ENCODE measurements around the gene VAMP4.

Gene VAMP4

DNA sequence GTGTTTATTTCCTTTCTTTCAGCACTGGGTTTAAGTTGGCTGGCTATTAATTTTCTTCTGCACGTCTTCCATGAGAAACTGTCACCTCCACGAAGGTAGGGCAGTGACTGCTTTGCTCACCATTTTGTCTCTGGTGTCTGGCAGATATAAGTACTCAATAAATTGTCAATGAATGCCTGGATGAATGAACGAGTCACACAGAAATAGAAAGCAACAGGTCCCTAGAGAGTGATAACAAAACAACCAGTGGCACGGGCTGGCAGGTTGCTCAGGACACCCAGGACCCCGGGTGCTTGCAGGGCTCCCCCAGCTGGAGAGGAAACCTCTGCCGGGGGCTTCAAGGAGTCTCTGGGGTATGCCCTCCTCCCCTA lies 86.1 kb downstream of the VAMP4 start:
- Histone ChIP-seq H3K27ac (ENCODE audit: low read depth in 2 of 2, low read length in 2 of 2) (peak overlapping the region in 1 of 2 donors; percentile 35), H3K36me3 (ENCODE audit: control insufficient read depth in 2 of 2, insufficient read depth in 2 of 2, low read length in 2 of 2) (no peaks in the 10 kb centered on the region), H3K4me1 (ENCODE audit: control insufficient read depth in 2 of 2, insufficient read depth in 2 of 2, low read length in 2 of 2) (peaks cover 0 to 6% of the 10 kb centered on the region in 2 donors), H3K27me3 (ENCODE audit: control insufficient read depth in 2 of 2, insufficient read depth in 2 of 2, low read length in 2 of 2) (no peaks in the 10 kb centered on the region), H3K9me3 (ENCODE audit: control insufficient read depth in 2 of 2, low read length in 2 of 2) (no peaks in the 10 kb centered on the region), H3K9ac (ENCODE audit: low read depth in 1 of 2, low read length in 2 of 2) (no peak overlapping the region), H3K4me3 (ENCODE audit: low read length in 2 of 2) (no peak overlapping the region)

DNA sequence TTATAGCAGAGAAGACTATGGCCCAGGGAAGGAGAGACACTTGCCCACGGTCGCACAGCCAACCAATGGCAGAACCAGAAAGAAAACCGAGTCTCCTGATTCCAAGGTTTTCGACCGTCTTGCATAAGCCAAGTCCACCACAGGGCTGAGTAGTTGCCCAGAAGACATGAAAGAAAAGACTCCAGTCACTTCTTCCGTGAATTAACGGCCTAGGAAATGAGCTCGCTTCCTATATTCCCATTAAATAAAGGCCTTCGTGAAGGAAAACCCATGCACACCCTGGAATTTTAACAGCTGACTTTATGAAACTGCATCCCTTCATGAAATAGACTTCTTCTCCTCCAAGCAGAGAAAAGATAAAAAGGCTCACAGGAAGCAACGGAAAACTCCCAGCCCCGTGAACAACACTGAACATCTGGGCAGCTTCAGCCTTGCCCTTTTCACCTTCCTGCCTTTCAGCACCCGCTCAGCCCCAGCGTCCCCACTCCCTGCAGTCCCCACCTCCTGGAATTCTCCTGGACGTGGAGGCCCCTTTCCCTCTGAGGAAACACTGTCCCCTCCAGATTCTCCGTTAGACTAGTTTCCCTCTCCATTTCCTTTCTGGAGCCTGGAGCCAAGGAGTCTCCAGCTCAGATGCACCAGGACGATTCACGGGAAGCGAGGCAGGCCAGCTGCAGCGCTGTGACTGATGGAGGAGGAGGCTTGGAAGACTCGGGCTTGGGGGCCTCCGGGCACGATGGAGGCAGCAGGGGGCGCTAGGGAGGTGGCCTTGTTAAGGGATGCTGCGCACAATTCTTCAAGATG lies 86.7 kb downstream of the VAMP4 start:
- Histone ChIP-seq H3K27me3 (ENCODE audit: control insufficient read depth in 2 of 2, insufficient read depth in 2 of 2, low read length in 2 of 2) (peaks cover 0 to 1% of the 10 kb centered on the region in 2 donors), H3K36me3 (ENCODE audit: control insufficient read depth in 2 of 2, insufficient read depth in 2 of 2, low read length in 2 of 2) (no peaks in the 10 kb centered on the region), H3K4me3 (ENCODE audit: low read length in 2 of 2) (no peak overlapping the region), H3K27ac (ENCODE audit: low read depth in 2 of 2, low read length in 2 of 2) (peak overlapping the region; percentile 35 to 52), H3K9ac (ENCODE audit: low read depth in 1 of 2, low read length in 2 of 2) (no peak overlapping the region), H3K4me1 (ENCODE audit: control insufficient read depth in 2 of 2, insufficient read depth in 2 of 2, low read length in 2 of 2) (peaks cover 0 to 6% of the 10 kb centered on the region in 2 donors), H3K9me3 (ENCODE audit: control insufficient read depth in 2 of 2, low read length in 2 of 2) (no peaks in the 10 kb centered on the region)

DNA sequence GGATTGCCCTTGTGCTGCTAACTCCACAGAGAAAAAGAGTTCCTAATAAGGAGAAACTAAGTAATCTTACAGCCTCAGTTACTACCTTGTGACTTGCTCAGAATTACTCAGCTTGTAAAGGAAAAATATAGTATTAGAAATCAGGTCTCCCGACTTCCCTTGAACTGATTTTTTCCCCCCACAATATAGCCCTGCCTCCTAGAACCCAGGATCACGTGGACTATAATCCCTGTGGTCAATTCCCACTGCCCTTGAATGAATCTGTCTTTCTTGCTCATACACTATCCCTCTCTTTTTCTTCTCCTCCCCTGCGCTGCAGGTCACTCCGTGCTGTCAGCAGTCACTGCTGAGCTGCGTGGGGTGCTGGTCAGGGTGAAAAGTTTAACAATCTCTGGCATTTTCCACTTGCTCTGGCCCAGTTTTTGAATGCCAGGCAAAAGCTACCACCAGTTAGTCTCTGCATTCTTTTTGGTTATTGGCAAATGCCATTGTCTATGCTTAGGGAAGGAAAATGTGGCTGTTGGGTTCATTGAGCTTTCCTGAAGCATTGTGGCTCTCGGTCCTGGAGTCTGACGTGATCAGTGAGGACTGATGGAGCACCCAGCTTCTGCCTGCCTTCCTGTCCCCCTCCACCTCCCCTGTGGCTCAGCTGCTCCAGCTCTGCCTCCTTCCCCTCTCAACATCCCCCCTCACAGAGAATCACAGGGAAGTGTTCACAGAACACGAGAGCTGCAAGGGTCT lies 87.5 kb downstream of the VAMP4 start:
- Histone ChIP-seq H3K36me3 (ENCODE audit: control insufficient read depth in 2 of 2, insufficient read depth in 2 of 2, low read length in 2 of 2) (no peaks in the 10 kb centered on the region), H3K9me3 (ENCODE audit: control insufficient read depth in 2 of 2, low read length in 2 of 2) (no peaks in the 10 kb centered on the region), H3K4me1 (ENCODE audit: control insufficient read depth in 2 of 2, insufficient read depth in 2 of 2, low read length in 2 of 2) (peaks cover 0 to 6% of the 10 kb centered on the region in 2 donors), H3K9ac (ENCODE audit: low read depth in 1 of 2, low read length in 2 of 2) (no peak overlapping the region), H3K27me3 (ENCODE audit: control insufficient read depth in 2 of 2, insufficient read depth in 2 of 2, low read length in 2 of 2) (peaks cover 0 to 2% of the 10 kb centered on the region in 2 donors), H3K27ac (ENCODE audit: low read depth in 2 of 2, low read length in 2 of 2) (peak overlapping the region; percentile 35 to 52), H3K4me3 (ENCODE audit: low read length in 2 of 2) (no peak overlapping the region)

DNA sequence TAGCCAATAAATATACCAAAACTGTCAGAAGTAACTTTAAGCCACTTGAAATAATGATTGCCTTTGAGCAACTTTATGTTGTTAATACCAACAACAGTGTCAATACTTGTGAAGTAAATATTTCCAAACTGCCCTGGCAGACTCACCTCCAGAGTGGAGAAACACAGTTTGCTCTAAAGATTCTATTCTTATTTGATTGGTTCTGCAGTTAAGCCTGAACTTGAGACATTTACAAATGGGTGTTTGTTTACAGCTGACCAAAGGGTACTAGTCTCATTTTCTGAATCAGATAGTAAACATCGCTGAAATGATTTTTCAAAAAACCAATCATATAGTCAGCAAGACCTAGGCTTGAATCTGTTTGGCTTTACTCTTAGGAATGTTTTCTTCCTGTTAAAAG lies 88.1 kb downstream of the VAMP4 start:
- Histone ChIP-seq H3K9ac (ENCODE audit: low read depth in 1 of 2, low read length in 2 of 2) (no peak overlapping the region), H3K9me3 (ENCODE audit: control insufficient read depth in 2 of 2, low read length in 2 of 2) (no peaks in the 10 kb centered on the region), H3K36me3 (ENCODE audit: control insufficient read depth in 2 of 2, insufficient read depth in 2 of 2, low read length in 2 of 2) (no peaks in the 10 kb centered on the region), H3K4me1 (ENCODE audit: control insufficient read depth in 2 of 2, insufficient read depth in 2 of 2, low read length in 2 of 2) (peaks cover 0 to 6% of the 10 kb centered on the region in 2 donors), H3K27me3 (ENCODE audit: control insufficient read depth in 2 of 2, insufficient read depth in 2 of 2, low read length in 2 of 2) (peaks cover 0 to 2% of the 10 kb centered on the region in 2 donors), H3K27ac (ENCODE audit: low read depth in 2 of 2, low read length in 2 of 2) (peak overlapping the region in 1 of 2 donors; percentile 4), H3K4me3 (ENCODE audit: low read length in 2 of 2) (no peak overlapping the region)

DNA sequence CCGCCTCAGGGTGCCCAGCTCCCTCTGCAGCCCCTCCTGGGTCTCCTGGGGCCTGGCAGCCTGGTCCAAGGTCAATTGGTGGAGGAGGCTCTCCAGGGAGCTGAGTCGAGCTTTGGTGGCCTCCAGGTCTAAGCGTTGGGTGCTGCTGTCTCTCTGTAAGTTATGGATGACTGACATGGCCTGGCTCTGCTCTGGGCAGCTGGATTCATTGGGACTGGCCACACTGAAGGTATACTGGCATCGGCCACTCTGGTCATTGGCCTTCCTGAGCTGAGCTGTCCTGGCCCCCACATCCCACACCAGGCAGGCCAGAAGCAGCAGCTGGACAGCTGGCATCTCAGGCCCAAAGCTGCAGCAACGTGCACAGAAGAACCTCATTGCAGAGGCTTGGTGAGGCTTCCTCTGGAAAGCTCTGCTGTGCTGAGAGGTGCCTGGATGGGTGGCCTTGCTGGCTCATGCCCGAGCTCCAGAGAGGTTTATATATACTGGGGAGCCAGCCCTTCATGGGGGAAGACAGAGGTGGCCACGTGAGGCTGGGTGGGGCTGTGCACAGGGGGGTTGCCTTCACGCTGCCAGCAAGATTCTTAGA lies 89.5 kb downstream of the VAMP4 start, which contains the start of gene MYOC:
Gene MYOC, minus strand, starts transcription at position 455 of the 589 bp plus-strand sequence. Its CDS starts 77 bp downstream, at position 378.
- Histone ChIP-seq H3K9ac (ENCODE audit: low read depth in 1 of 2, low read length in 2 of 2) (no peak within 1 kb of the TSS), H3K27me3 (ENCODE audit: control insufficient read depth in 2 of 2, insufficient read depth in 2 of 2, low read length in 2 of 2) (peaks cover 0 to 2% of the 10 kb centered on the region in 2 donors), H3K4me1 (ENCODE audit: control insufficient read depth in 2 of 2, insufficient read depth in 2 of 2, low read length in 2 of 2) (peaks cover 0 to 6% of the 10 kb centered on the region in 2 donors), H3K36me3 (ENCODE audit: control insufficient read depth in 2 of 2, insufficient read depth in 2 of 2, low read length in 2 of 2) (no peaks in the 10 kb centered on the region), H3K4me3 (ENCODE audit: low read length in 2 of 2) (no peak within 1 kb of the TSS), H3K9me3 (ENCODE audit: control insufficient read depth in 2 of 2, low read length in 2 of 2) (no peaks in the 10 kb centered on the region), H3K27ac (ENCODE audit: low read depth in 2 of 2, low read length in 2 of 2) (no peak within 1 kb of the TSS)

Data from mucosa of rectum (tissue), 2 donors.